SK-N-MC (cell line): ENCODE data around the gene PDSS2.
"Not testable (repeated sequence)": the region's sequence is repeated elsewhere in the genome, so short reads cannot be mapped to it uniquely, and the experiment has no call there.

ENCODE experiments used
- DNase-seq: peaks from one replicate; pipeline ENCODE4 v3.0.0-alpha.2; 2011; ENCODE audit warnings: low read depth, low spot score
- H3K27ac ChIP-seq: fragments of 200-600 bp; sonication (generic); 2 replicates; pipeline ENCODE4 v1.5.1; 2016; ENCODE audit warnings: mixed run types
- H3K36me3 ChIP-seq: fragments of 200-600 bp; sonication (generic); 2 replicates; pipeline ENCODE4 v1.6.1; 2017; ENCODE audit warnings: antibody characterized with exemption, low read length, mixed read lengths; ENCODE audit not compliant: insufficient read depth
- H3K4me3 ChIP-seq: fragments of 200-600 bp; sonication (generic); 2 replicates; pipeline ENCODE4 v1.5.1; 2016
- H3K9ac ChIP-seq: fragments of 200-600 bp; sonication (generic); 2 replicates; pipeline ENCODE4 v1.8.0; 2017; ENCODE audit warnings: mixed run types, mixed read lengths; ENCODE audit not compliant: insufficient read length
- H3K9me3 ChIP-seq: fragments of 200-600 bp; sonication (generic); 2 replicates; pipeline ENCODE4 v1.6.1; 2017; ENCODE audit warnings: low read depth, mild to moderate bottlenecking, antibody characterized with exemption, low read length, moderate library complexity, mixed read lengths
- EZH2 ChIP-seq: fragments of 200-600 bp; sonication (generic); IDR thresholded peaks from one replicate; pipeline ENCODE4 v1.6.1; 2017; ENCODE audit warnings: antibody characterized with exemption
- FOXP2 ChIP-seq: optimal IDR thresholded peaks from 2 replicates; pipeline ENCODE3; 2011; ENCODE audit warnings: mild to moderate bottlenecking, moderate library complexity; ENCODE audit not compliant: insufficient read depth; ENCODE audit errors: extremely low read length, control extremely low read depth
- POLR2AphosphoS5 ChIP-seq: IDR thresholded peaks from 2 replicates; pipeline ENCODE4 v1.6.1; 2012; ENCODE audit warnings: mild to moderate bottlenecking, low read depth, low read length, borderline replicate concordance

Gene PDSS2

GRCh38 chr6:107436881-107437280 lies 22.5 kb downstream of the PDSS2 start:
- Histone ChIP-seq H3K4me3 (no peak overlapping the region), H3K36me3 (no peaks in the 10 kb centered on the region), H3K9me3 (no peaks in the 10 kb centered on the region), H3K27ac (no peak overlapping the region), H3K9ac (no peak overlapping the region)
- TF ChIP-seq EZH2 (no peak), POLR2AphosphoS5 (no peak), FOXP2 (no peak)
- DNase-seq = no peak

GRCh38 chr6:107435798-107436197 lies 23.6 kb downstream of the PDSS2 start:
- no peak for DNase-seq
- TF ChIP-seq EZH2 (no peak), FOXP2 (no peak), POLR2AphosphoS5 (no peak)
- peak overlapping the region; percentile 10; the same call in 1 of the 2 replicates for H3K27ac ChIP-seq
- H3K4me3 ChIP-seq = no peak overlapping the region
- no peaks in the 10 kb centered on the region for H3K36me3 ChIP-seq
- H3K9ac ChIP-seq = no peak overlapping the region
- no peaks in the 10 kb centered on the region for H3K9me3 ChIP-seq

GRCh38 chr6:107434812-107435211 lies 24.6 kb downstream of the PDSS2 start:
- no peak for TF ChIP-seq EZH2
- TF ChIP-seq POLR2AphosphoS5 = no peak
- no peak for TF ChIP-seq FOXP2

GRCh38 chr6:107425951-107426350 lies 33.4 kb downstream of the PDSS2 start:
- DNase-seq, H3K36me3 ChIP-seq: not testable (repeated sequence)

More at GRCh38 chr6:107434812-107435211, 24.6 kb downstream of the PDSS2 start:
- no peak overlapping the region for H3K27ac ChIP-seq
- no peak overlapping the region for H3K4me3 ChIP-seq
- no peak overlapping the region for H3K9ac ChIP-seq
- no peaks in the 10 kb centered on the region for H3K9me3 ChIP-seq
- no peaks in the 10 kb centered on the region for H3K36me3 ChIP-seq
- no peak for DNase-seq

GRCh38 chr6:107423474-107423990 lies 35.8 kb downstream of the PDSS2 start:
- no peak for TF ChIP-seq EZH2
- no peak for TF ChIP-seq FOXP2
- peak; percentile 16; the same call in 1 of the 2 replicates for TF ChIP-seq POLR2AphosphoS5
- peak overlapping the region; percentile 96 for H3K27ac ChIP-seq
- peak; percentile 22 for DNase-seq
- peak overlapping the region; percentile 57 for H3K4me3 ChIP-seq
- no peaks in the 10 kb centered on the region for H3K9me3 ChIP-seq
- no peaks in the 10 kb centered on the region for H3K36me3 ChIP-seq
- peak overlapping the region; percentile 72 for H3K9ac ChIP-seq

More at GRCh38 chr6:107425951-107426350, 33.4 kb downstream of the PDSS2 start:
- not testable (repeated sequence) for H3K9me3 ChIP-seq, H3K9ac ChIP-seq, H3K4me3 ChIP-seq, H3K27ac ChIP-seq

- DNase-seq = peak; percentile 60
- TF ChIP-seq FOXP2 (no peak), POLR2AphosphoS5 (no peak), EZH2 (no peak)
- Histone ChIP-seq H3K9ac (no peak overlapping the region), H3K36me3 (no peaks in the 10 kb centered on the region), H3K27ac (peak overlapping the region; percentile 96; the same call in 1 of the 2 replicates), H3K9me3 (no peaks in the 10 kb centered on the region), H3K4me3 (peak overlapping the region; percentile 1; the same call in 1 of the 2 replicates)
Measured at GRCh38 chr6:107421696-107422256, 37.6 kb downstream of the PDSS2 start.

GRCh38 chr6:107419733-107420132 lies 39.6 kb downstream of the PDSS2 start:
- Histone ChIP-seq H3K9ac (no peak overlapping the region), H3K9me3 (no peaks in the 10 kb centered on the region)
- no peak for DNase-seq

GRCh38 chr6:107418118-107418517 lies 41.2 kb downstream of the PDSS2 start:
- TF ChIP-seq EZH2 (no peak), POLR2AphosphoS5 (no peak), FOXP2 (no peak)
- H3K9me3 ChIP-seq = no peaks in the 10 kb centered on the region
- H3K4me3 ChIP-seq = no peak overlapping the region
- H3K9ac ChIP-seq = no peak overlapping the region
- H3K36me3 ChIP-seq = no peaks in the 10 kb centered on the region
- H3K27ac ChIP-seq = no peak overlapping the region
- no peak for DNase-seq

More at GRCh38 chr6:107419733-107420132, 39.6 kb downstream of the PDSS2 start:
- TF ChIP-seq POLR2AphosphoS5 (no peak), FOXP2 (no peak), EZH2 (no peak)
- no peak overlapping the region for H3K4me3 ChIP-seq
- no peak overlapping the region for H3K27ac ChIP-seq
- H3K36me3 ChIP-seq = no peaks in the 10 kb centered on the region

- no peak for DNase-seq
- no peak for TF ChIP-seq FOXP2
- TF ChIP-seq POLR2AphosphoS5 = no peak
- no peak for TF ChIP-seq EZH2
- H3K4me3 ChIP-seq = no peak overlapping the region
Measured at GRCh38 chr6:107416145-107416544, 43.2 kb downstream of the PDSS2 start.

More at GRCh38 chr6:107416145-107416544, 43.2 kb downstream of the PDSS2 start:
- no peak overlapping the region for H3K27ac ChIP-seq
- no peaks in the 10 kb centered on the region for H3K36me3 ChIP-seq
- H3K9me3 ChIP-seq = no peaks in the 10 kb centered on the region
- H3K9ac ChIP-seq = peak overlapping the region; percentile 26
